K562 (cell line): Measurements from ENCODE around the gene SNPH.

Experiments used
- CTCF ChIP-seq, 3 experiments: IDR thresholded peaks in 2 of 3; conservative IDR thresholded peaks in 1 of 3; 2 replicates each; pipeline ENCODE4 v1.5.1; 2011 to 2012; ENCODE audit warnings: low read length in 3 of 3, mild to moderate bottlenecking in 3 of 3, control low read depth in 2 of 3, improper control_type of control experiment in 1 of 3, inconsistent platforms in 1 of 3, low read depth in 1 of 3, mixed read lengths in 1 of 3, moderate library complexity in 1 of 3; ENCODE audit not compliant: insufficient read depth in 2 of 3
- GABPA ChIP-seq: fragments of 200-800 bp; sonication (Bioruptor generic); conservative IDR thresholded peaks from 2 replicates; pipeline ENCODE4 v1.6.1; 2016; ENCODE audit warnings: low read depth, missing genetic modification characterization, missing compliant biosample characterization
- HDAC2 ChIP-seq: fragments of 450-650 bp; IDR thresholded peaks from 2 replicates; pipeline ENCODE4 v1.6.1; 2016; ENCODE audit warnings: mild to moderate bottlenecking
- HMGXB4 ChIP-seq: sonication (generic); formaldehyde crosslinking; IDR thresholded peaks from 2 replicates; pipeline ENCODE4 v1.8.1; 2023; ENCODE audit warnings: mild to moderate bottlenecking, missing genetic modification reagents
- POLR2AphosphoS5 ChIP-seq: IDR thresholded peaks from 2 replicates; pipeline ENCODE4 v1.6.1; 2011; ENCODE audit warnings: mild to moderate bottlenecking, low read depth, low read length, moderate library complexity; ENCODE audit not compliant: control insufficient read depth, insufficient read depth
- SREBF1 ChIP-seq: fragments of 150-350 bp; IDR thresholded peaks from 2 replicates; pipeline ENCODE4 v1.6.1; 2014; ENCODE audit warnings: antibody characterized with exemption, low read depth, low read length, borderline replicate concordance
- ZNF3 ChIP-seq: fragments of 250-450 bp; sonication (Bioruptor Pico); IDR thresholded peaks from 2 replicates; pipeline ENCODE4 v1.5.0; 2021; ENCODE audit warnings: mild to moderate bottlenecking, moderate library complexity

GRCh38 chr20:1267809-1268374, 1.8 kb downstream of the SNPH start:
- TF ChIP-seq HMGXB4 (CRISPR knock-in tag) (no peak), GABPA (no peak), HDAC2 (no peak), CTCF (IDR thresholded peaks at IDR 0.05 in 2 of 3, conservative IDR thresholded peaks at IDR 0.05 in 1 of 3; ENCODE audit: insufficient read depth in 2 of 3, low read depth in 1 of 3, low read length in 3 of 3) (no peak), POLR2AphosphoS5 (no peak), SREBF1 (no peak), ZNF3 (CRISPR knock-in tag) (no peak)
